Measurements from ENCODE around the gene DPPA4.
"Not testable (repeated sequence)": the region's sequence is repeated elsewhere in the genome, so short reads cannot be mapped to it uniquely, and the experiment has no call there.

The DPPA4 gene

GRCh38 chr3:109337393-109337792 lies at the start of gene DPPA4:
DPPA4 (minus strand) TSS chr3:109337546; CDS start chr3:109337517, 29 bp downstream.
- no peak for DNase-seq

DNA sequence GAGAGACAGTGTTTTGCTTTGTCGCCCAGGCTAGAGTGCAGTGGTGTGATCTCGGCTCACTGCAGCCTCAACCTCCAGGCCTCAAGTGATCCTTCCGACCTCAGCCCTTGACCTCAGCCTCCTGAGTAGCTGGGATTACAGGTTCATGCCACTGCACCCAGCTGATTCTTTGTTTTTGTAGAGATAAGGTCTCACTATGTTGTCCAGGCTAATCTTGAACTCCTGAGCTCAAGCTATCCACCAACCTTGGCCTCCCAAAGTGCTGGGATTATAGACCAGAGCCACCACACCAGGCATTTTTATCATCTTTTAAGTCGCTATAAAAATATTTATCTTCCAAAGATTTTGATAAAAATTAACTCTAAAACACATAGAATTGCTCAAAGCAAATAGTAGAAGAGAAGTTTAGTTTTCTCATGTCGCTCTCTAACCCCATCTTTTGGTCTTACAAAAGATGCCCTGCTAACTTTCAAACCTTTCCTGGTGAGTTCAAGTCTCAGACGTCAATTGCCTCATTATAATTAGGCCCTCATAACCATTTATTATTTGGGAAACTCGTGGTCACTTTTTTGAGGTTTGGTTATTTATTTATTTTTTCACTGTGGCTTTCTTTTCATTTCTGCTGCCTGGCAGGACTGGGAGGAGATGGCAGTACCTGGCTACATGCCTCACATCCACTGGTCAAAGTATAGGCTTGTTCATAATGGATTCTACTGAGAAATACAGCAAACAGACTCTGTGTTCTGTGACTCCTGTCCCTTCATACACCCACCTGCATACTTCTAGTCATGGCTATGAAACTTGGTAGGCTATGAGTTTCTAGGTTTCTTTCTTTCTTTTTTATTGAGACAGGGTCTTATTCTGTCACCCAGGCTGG lies 48.3 kb upstream of the DPPA4 start:
- DNase-seq = no peak

GRCh38 chr3:109384164-109384563 lies 46.8 kb upstream of the DPPA4 start:
- DNase-seq = no peak

- DNase-seq = no peak
Measured at GRCh38 chr3:109382588-109382987, 45.2 kb upstream of the DPPA4 start.

DNA sequence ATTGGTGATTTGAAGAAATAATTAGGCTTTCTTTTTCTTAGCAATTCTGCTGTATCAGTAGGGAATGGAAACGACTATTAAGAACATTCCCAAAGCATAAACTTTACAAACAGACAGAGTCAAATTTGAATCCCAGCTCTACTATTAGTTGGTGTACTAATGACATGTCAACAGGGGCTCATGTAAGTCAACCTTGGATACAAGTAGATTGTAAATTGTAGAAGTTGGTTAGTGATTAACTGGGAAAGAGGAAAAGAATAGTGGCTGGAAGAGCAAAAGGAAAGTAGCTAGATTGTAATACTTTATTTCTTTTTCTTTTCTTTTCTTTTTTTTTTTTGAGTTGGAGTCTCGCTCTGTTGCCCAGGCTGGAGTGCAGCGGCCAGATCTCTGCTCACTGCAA lies 38.6 kb upstream of the DPPA4 start:
- no peak for DNase-seq

DNA sequence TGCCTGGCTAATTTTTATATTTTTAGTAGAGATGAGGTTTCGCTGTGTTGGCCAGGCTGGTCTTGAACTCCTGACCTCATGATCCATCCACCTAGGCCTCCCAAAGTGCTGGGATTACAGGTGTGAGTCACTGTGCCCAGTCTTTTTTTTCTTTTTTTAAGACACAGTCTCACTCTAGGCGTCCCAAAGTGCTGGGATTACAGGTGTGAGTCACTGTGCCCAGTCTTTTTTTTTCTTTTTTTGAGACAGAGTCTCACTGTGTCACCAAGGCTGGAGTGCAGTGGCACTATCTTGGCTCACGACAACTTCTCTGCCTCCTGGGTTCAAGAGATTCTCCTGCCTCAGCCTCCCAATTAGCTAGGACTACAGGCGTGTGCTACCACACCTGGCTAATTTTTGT lies 37.1 kb upstream of the DPPA4 start:
- not testable (repeated sequence) for DNase-seq

DNA sequence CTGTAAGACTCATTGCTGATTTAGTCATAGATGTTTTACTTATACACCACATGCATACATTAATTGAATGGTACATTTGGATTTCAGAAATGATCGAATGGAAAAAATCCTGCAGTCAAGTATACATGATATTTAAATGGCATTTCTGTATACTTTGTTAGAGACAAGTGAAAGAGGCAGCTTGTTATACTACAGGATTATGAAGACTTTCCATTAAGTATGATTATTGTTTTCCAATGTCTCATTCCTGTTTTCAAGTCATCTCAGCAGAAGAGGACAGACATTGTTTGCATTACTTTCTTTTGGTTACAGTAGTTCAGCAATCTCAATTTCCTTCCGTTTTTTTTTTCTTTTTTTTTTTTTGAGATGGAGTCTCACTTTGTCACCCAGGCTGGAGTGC lies 36.6 kb upstream of the DPPA4 start:
- no peak for DNase-seq

DNA sequence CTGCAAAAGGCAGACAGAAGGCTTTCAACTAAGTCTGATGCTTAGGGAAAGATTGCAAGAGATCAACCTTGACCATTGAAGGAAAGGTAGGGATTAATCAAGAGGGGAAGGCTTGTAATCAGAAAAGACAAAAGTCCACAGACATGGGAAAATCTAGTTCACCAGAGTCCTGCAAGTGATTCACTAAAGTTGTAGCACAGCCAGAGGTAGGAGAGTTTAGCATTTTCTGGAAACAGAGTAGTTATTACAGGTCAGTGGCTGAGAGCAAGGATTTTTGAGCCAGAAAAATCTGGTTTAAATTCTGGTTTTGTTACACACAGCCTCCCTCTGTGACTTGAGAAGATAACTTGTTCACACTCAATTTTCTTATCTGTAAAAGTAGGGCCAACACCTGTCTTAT lies 35.3 kb upstream of the DPPA4 start:
- DNase-seq = no peak

DNA sequence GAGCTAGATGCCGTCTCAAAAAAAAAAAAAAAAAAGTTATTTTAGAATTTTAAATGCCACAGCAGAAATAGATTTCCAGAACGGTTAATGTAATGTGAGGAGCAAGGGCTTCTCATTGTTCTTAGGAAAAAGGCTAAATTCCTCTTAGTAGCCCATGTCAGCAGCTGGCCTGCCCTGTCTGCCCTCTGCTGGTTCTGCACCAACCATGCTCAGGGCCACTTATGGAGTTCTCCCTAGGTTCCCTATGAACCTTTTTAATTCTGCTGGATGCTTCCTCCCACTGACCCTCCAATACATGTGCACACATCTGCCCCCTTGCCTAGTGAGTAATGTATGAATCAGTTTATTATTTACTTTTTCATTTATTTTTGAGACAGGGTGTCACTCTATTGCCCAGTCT lies 32.2 kb upstream of the DPPA4 start:
- DNase-seq = peak in 2 of 3 donors; percentile 3 to 7

- no peak for DNase-seq
Measured at GRCh38 chr3:109364088-109364487, 26.7 kb upstream of the DPPA4 start.

- no peak for DNase-seq
Measured at GRCh38 chr3:109363634-109364033, 26.3 kb upstream of the DPPA4 start.

DNA sequence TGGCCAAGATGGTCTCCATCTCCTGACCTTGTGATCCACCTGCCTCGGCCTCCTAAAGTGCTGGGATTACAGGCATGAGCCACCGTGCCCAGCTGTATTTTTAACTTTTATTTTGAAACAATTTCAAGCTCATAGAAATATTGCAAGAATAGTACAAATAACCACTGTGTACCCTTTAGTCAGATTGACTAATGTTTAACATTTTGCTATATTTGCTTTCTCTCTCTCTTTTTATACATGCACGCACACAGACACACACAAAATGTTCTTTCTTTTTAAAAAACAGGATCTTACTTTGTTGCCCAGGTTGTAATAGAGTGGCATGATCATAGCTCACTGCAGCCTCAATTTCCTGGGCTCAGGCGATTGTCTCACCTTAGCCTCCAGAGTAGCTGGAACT lies 25.5 kb upstream of the DPPA4 start:
- no peak for DNase-seq

DNA sequence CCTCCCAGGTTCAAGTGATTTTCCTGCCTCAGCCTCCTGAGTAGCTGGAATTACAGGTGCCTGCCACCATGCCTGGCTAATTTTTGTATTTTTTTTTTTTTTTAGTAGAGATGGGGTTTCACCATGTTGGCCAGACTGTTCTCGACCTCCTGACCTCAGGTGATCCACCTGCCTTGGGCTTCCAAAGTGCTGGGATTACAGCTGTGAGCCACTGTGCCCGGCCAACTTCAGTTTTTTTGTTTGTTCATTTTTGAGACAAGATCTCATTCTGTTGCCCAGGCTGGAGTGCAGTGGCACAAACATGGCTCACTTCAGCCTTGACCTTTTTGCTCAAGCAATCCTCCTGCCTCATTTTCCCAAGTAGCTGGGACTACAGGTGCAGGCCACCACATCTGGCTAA lies 21.5 kb upstream of the DPPA4 start:
- not testable (repeated sequence) for DNase-seq

DNA sequence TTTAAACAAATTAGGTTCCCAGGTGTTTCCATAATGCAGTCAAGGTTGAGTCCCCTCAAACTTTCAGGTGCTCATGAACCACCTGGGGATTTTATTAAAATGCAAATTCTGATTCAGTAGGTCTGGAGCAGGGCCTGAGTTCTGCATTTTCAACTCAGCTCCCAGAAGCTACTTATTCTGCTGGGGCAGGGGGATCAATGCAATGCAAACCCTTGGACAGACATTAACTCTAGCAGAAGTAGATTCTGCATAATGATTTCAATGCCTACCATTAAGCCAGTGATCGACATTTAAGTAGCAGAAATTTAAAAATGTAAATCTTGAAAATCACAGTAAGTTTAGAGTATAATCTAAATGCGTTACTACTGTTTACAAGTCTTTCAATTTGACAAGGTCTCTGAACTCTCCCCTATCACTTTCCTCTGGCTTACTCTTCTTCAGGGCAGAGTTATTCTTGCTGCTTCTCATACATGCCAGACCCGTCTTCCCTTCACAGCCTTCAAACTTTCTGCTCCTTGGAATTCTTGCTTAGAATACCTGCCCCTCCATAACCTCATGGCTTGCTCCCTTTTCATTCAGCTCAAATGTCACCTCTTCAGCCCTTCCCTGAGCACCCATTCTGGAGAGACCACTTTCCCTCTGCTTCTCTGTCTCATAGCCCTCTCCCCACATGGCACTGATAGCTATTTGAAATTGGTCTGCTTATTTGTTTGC lies 19.3 kb upstream of the DPPA4 start:
- DNase-seq = no peak

DNA sequence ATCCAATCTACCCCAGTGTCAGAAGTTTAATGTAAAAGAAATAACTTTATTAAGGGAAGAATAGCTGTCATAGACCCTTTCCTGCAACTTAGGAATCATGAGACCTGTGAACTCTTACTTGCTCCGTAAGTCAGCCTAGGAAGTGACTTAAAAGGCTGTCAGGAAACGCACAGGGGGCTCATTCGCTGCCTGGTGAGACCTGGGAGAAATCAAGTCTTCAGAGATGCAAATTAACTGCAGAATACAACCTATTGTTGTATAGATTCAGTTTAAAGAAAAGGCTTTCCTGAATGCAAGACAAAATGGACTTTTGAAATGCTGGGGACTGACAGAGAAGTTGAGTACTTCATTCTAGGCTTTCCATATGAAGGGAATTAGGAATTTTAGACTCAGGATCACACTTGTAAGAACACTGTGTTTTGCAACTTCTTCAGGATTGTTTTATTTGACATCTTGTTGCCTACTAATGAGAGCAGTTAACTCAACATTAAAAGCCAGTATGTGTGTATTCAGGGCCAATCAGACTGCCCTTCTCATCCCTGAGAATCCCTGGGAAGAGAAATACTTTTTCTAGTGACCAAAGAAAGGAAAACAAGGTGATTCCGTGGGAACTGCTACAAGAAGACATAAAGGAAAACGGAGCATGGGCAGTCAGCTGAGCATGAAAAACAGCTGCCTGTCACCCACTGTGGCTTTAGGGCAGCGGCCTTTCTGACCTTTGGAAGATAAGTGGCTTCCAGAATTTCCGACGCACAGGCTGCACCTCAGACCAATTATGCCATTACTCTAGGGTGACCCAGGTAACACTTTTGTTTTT lies 18.5 kb upstream of the DPPA4 start:
- DNase-seq = no peak

GRCh38 chr3:109353057-109353456 lies 15.7 kb upstream of the DPPA4 start:
- no peak for DNase-seq

DNA sequence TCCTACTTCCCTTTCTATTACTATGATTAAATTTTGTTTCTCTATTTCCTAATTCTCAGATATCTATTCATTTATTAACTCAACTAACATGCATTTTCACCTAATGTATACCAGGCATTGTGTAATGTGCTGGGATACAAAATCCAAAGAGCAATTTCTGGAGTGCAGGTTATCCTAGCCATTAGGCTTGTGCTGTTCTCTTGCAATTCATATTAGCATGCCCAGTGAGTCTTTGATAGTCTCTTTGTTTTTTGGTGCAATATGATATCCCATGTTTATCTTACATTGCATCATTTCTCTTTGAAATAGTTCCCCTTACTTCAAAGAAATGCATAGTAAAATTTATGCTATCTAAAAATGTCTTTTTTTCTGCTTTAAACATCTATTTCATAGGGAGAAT lies 13.9 kb upstream of the DPPA4 start:
- no peak for DNase-seq

- DNase-seq = no peak
Measured at GRCh38 chr3:109346770-109347295, 9.5 kb upstream of the DPPA4 start.

DNA sequence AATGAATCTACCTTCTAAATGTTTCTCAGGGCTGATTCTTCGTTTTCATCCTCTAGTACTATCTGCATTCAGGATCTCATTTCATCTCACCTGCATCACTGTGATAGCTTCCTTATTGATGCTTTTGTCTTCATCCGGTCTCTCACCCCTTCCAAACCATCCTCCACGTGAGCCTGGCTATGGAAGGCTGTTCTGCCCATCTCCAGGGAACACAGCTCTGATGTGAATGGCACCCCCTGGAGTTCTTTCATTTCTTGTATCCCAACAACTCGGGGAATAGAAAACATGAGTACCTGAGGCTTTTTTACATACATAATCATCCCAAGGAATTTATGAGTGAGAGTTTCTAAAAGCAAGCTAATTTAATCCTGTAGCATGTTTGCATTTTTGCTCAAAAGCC lies 8.8 kb upstream of the DPPA4 start:
- no peak for DNase-seq

DNA sequence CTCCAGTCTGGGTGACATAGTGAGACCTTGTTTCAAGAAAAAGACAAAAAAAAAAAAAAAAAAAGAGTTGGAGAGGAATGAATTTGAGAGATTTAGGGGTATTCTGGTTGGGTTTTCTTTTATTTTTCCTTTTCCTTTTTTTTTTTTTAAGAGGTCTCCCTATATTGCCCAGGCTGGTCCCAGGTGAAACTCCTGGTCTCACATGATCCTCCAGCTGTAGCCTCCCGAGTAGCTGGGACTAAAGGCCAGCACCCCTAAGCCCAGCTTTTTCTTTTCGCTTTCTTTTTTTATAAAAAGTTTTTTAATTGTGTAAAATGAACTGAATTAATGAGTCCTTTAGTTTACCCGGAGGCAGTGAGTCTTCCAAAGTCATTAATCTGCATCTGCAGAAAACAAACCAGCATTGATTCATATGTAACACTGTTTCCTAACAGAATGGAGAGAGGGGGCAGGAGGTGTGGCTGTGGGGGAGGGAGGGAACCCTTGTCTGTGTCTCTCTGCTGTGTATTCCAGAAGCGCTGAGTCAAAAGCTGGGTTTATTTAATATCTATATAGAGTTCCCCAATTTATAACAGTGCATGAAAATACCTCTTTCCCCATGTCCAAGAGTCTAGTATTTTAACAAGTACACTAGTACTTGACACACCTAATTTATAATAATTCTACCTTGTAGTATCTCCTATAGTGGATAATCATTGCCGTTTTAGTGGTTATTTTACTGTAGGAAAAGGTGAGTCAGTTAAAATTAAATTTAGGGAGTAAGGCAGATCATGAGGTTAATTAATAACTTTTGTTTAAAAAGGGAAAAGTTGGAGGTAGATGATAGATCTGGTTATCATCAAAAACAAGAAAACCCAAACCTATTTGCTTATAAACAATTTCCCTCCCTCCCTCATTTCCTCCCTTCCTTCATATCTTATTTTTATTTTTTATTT lies 2.6 kb upstream of the DPPA4 start:
- DNase-seq = no peak

DNA sequence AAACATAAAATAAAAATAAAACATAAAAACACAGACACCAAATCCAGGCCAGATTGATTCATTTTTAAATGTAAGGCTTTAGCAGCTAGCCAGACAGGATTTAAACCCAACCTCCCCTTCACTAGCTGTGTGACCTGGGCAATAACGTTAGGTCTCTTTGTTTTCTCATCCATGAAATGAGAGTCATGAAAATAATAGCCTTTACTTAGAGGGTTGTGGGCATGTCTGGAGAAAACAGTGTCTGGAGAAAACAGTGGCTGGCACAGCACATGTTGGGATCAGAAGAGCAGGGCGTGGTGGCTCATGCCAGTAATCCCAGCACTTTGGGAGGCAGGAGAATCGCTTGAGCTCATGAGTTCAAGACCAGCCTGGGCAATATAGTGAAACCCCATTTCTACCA lies 1.9 kb upstream of the DPPA4 start:
- DNase-seq = no peak

- no peak for DNase-seq
Measured at GRCh38 chr3:109338322-109338721, 976 bp upstream of the DPPA4 start.

Data from suppressor macrophage treated with lipopolysaccharide for 1 hour (primary cell).